Neuronal stem cell (in vitro differentiated cells): ENCODE data around the gene UBB.

Experiments
- DNase-seq: peaks from one replicate; pipeline ENCODE4 v3.0.0-alpha.2; 2013; ENCODE audit warnings: low spot score
- H2AFZ ChIP-seq: one replicate; pipeline ENCODE4 v1.6.1; 2013; ENCODE audit warnings: mild to moderate bottlenecking, low read length, inconsistent platforms
- H2AK5ac ChIP-seq: 2 replicates; pipeline ENCODE4 v1.6.1; 2013; ENCODE audit warnings: low read depth, mild to moderate bottlenecking, inconsistent platforms, low read length, moderate library complexity, mixed read lengths
- H2BK120ac ChIP-seq: 2 replicates; pipeline ENCODE4 v1.6.1; 2013; ENCODE audit warnings: low read depth, mild to moderate bottlenecking, inconsistent platforms, low read length, moderate library complexity, mixed read lengths
- H2BK12ac ChIP-seq: one replicate; pipeline ENCODE4 v1.6.1; 2013; ENCODE audit warnings: low read length, inconsistent platforms
- H2BK15ac ChIP-seq: 2 replicates; pipeline ENCODE4 v1.6.1; 2013; ENCODE audit warnings: mild to moderate bottlenecking, low read length, inconsistent platforms, mixed read lengths
- H2BK5ac ChIP-seq: one replicate; pipeline ENCODE4 v1.6.1; 2013; ENCODE audit warnings: inconsistent platforms, mild to moderate bottlenecking, low read length, moderate library complexity
- H3K14ac ChIP-seq: one replicate; pipeline ENCODE4 v1.6.1; 2013; ENCODE audit warnings: low read length, inconsistent platforms
- H3K18ac ChIP-seq: 2 replicates; pipeline ENCODE4 v1.6.1; 2013; ENCODE audit warnings: low read length, inconsistent platforms
- H3K23ac ChIP-seq: 2 replicates; pipeline ENCODE4 v1.6.1; 2013; ENCODE audit warnings: low read depth, mild to moderate bottlenecking, mixed read lengths, low read length, inconsistent platforms; ENCODE audit not compliant: poor library complexity
- H3K27ac ChIP-seq: replicated peaks from 3 replicates; pipeline ENCODE4 v1.5.1; 2013; ENCODE audit warnings: low read length, inconsistent platforms
- H3K27me3 ChIP-seq, 3 experiments: 2 replicates each; pipeline ENCODE4 v1.6.1; 2013; ENCODE audit warnings: low read length in 3 of 3, mild to moderate bottlenecking in 2 of 3, inconsistent platforms in 1 of 3, low read depth in 1 of 3, mixed read lengths in 1 of 3, moderate library complexity in 1 of 3; ENCODE audit not compliant: control insufficient read depth in 3 of 3, insufficient read depth in 3 of 3
- H3K36me3 ChIP-seq, 2 donors: replicated peaks in 1 of 2; 2 replicates each; pipeline ENCODE4 v1.6.1; 2013; ENCODE audit warnings: low read length in 2 of 2; ENCODE audit not compliant: control insufficient read depth in 2 of 2, insufficient read depth in 2 of 2
- H3K4ac ChIP-seq: 2 replicates; pipeline ENCODE4 v1.6.1; 2013; ENCODE audit warnings: inconsistent platforms, mild to moderate bottlenecking, low read length, moderate library complexity
- H3K4me1 ChIP-seq, 2 donors: 1 replicate in 1 of 2; 2 replicates in 1 of 2; pipeline ENCODE4 v1.6.1; 2013; ENCODE audit warnings: low read length in 2 of 2, low read depth in 1 of 2; ENCODE audit not compliant: control insufficient read depth in 2 of 2, insufficient read depth in 1 of 2
- H3K4me2 ChIP-seq: one replicate; pipeline ENCODE4 v1.6.1; 2013; ENCODE audit warnings: mild to moderate bottlenecking, low read length, inconsistent platforms; ENCODE audit not compliant: insufficient read depth, poor library complexity, severe bottlenecking
- H3K4me3 ChIP-seq, 2 donors: 2 replicates each; pipeline ENCODE4 v1.5.1; 2013; ENCODE audit warnings: low read length in 2 of 2, mild to moderate bottlenecking in 2 of 2, inconsistent platforms in 1 of 2, moderate library complexity in 1 of 2
- H3K79me1 ChIP-seq: one replicate; pipeline ENCODE4 v1.6.1; 2013; ENCODE audit warnings: low read depth, mild to moderate bottlenecking, inconsistent platforms, low read length, moderate library complexity
- H3K9ac ChIP-seq: one replicate; pipeline ENCODE4 v1.6.1; 2013; ENCODE audit warnings: mild to moderate bottlenecking, low read depth, low read length, inconsistent platforms; ENCODE audit not compliant: poor library complexity
- H3K9me3 ChIP-seq, 2 donors: replicated peaks in 1 of 2; 2 replicates each; pipeline versions ENCODE3 to v1.6.1; 2013; ENCODE audit warnings: low read length in 2 of 2, mild to moderate bottlenecking in 2 of 2, inconsistent platforms in 1 of 2, low read depth in 1 of 2, mixed read lengths in 1 of 2, moderate library complexity in 1 of 2; ENCODE audit not compliant: control insufficient read depth in 2 of 2, insufficient read depth in 1 of 2
- H4K8ac ChIP-seq: one replicate; pipeline ENCODE4 v1.6.1; 2013; ENCODE audit warnings: low read depth, mild to moderate bottlenecking, inconsistent platforms, low read length, moderate library complexity
- H4K91ac ChIP-seq: one replicate; pipeline ENCODE4 v1.6.1; 2013; ENCODE audit warnings: low read length, low read depth, mild to moderate bottlenecking, inconsistent platforms; ENCODE audit not compliant: poor library complexity
- WGBS, 2 donors: extraction: QIAGEN DNeasy Blood & Tissue Kit; methylation state at CpG; one replicate each; pipeline ENCODE4 v1.1.7; 2013; ENCODE audit warnings: missing lambda C conversion rate in 2 of 2, mixed read lengths in 1 of 2; ENCODE audit not compliant: insufficient read length in 2 of 2, insufficient replicate concordance in 1 of 2; ENCODE audit errors: extremely low coverage in 2 of 2; 5-methylcytosine and 5-hydroxymethylcytosine counted together

The UBB gene

GRCh38 chr17:16406742-16407674 lies 26.1 kb downstream of the UBB start:
- Histone ChIP-seq H3K9me3 (no peaks in the 10 kb centered on the region), H4K91ac (no peak overlapping the region), H3K4ac (peak overlapping the region; percentile 76), H3K23ac (no peak overlapping the region), H4K8ac (peak overlapping the region; percentile 98), H3K14ac (no peak overlapping the region), H3K4me2 (peak overlapping the region; percentile 91), H2BK5ac (peak overlapping the region; percentile 26), H2BK15ac (peak overlapping the region; percentile 62), H2AK5ac (no peak overlapping the region), H3K4me3 (peak overlapping the region; percentile 45 to 83), H2AFZ (peak overlapping the region; percentile 100), H3K27me3 (no peaks in the 10 kb centered on the region), H3K9ac (peak overlapping the region; percentile 86), H2BK120ac (peak overlapping the region; percentile 94), H3K27ac (peak overlapping the region; percentile 74), H3K79me1 (no peaks in the 10 kb centered on the region), H2BK12ac (peak overlapping the region; percentile 73), H3K18ac (peak overlapping the region; percentile 100), H3K4me1 (peaks cover 0 to 5% of the 10 kb centered on the region in 2 donors), H3K36me3 (no peaks in the 10 kb centered on the region)
- DNase-seq, result peak; percentile 61
- WGBS, 2 donors, result no CpG with 5 or more reads among the region's 67 CpGs

GRCh38 chr17:16407911-16408588 lies 27.2 kb downstream of the UBB start:
- no peaks in the 10 kb centered on the region for H3K9me3 ChIP-seq
- H3K4me1 ChIP-seq, result peaks cover 0 to 5% of the 10 kb centered on the region in 2 donors
- no peaks in the 10 kb centered on the region for H3K36me3 ChIP-seq
- H3K23ac ChIP-seq, result no peak overlapping the region
- H3K4ac ChIP-seq, result no peak overlapping the region
- peak overlapping the region; percentile 20 for H2AFZ ChIP-seq
- no peak overlapping the region for H4K8ac ChIP-seq
- H2BK15ac ChIP-seq, result peak overlapping the region; percentile 93
- peak overlapping the region; percentile 14 for H3K4me2 ChIP-seq
- DNase-seq, result no peak
- WGBS, 2 donors, result no CpG with 5 or more reads among the region's 14 CpGs
- H2BK5ac ChIP-seq, result no peak overlapping the region
- H3K79me1 ChIP-seq, result no peaks in the 10 kb centered on the region
- peak overlapping the region; percentile 20 for H3K18ac ChIP-seq
- H3K4me3 ChIP-seq, result no peak overlapping the region
- no peak overlapping the region for H3K14ac ChIP-seq
- H2AK5ac ChIP-seq, result peak overlapping the region; percentile 74
- no peak overlapping the region for H3K9ac ChIP-seq
- H4K91ac ChIP-seq, result no peak overlapping the region
- no peak overlapping the region for H2BK120ac ChIP-seq
- H2BK12ac ChIP-seq, result no peak overlapping the region
- peak overlapping the region; percentile 65 for H3K27ac ChIP-seq
- no peaks in the 10 kb centered on the region for H3K27me3 ChIP-seq

GRCh38 chr17:16415031-16415924 lies 34.4 kb downstream of the UBB start, which contains the start of gene TRPV2:
TRPV2 (plus strand) TSS chr17:16415571; CDS start chr17:16417669, 2,098 bp downstream.
- H3K79me1 ChIP-seq, result no peaks in the 10 kb centered on the region
- H2BK15ac ChIP-seq, result peak within 1 kb of the TSS; percentile 34
- H3K36me3 ChIP-seq, result no peaks in the 10 kb centered on the region
- H2BK5ac ChIP-seq, result no peak within 1 kb of the TSS
- no peak within 1 kb of the TSS for H3K4me2 ChIP-seq
- H4K91ac ChIP-seq, result no peak within 1 kb of the TSS
- H2AFZ ChIP-seq, result peak within 1 kb of the TSS; percentile 74
- no peak within 1 kb of the TSS for H2BK120ac ChIP-seq
- H3K18ac ChIP-seq, result peak within 1 kb of the TSS; percentile 29
- peaks cover 8 to 13% of the 10 kb centered on the region in 2 donors for H3K4me1 ChIP-seq
- H3K4ac ChIP-seq, result peak within 1 kb of the TSS; percentile 29
- H3K4me3 ChIP-seq, result no peak within 1 kb of the TSS
- WGBS, 2 donors, result no CpG with 5 or more reads among the region's 21 CpGs
- no peaks in the 10 kb centered on the region for H3K9me3 ChIP-seq
- no peak within 1 kb of the TSS for H2BK12ac ChIP-seq
- no peak within 1 kb of the TSS for H4K8ac ChIP-seq
- H2AK5ac ChIP-seq, result peak within 1 kb of the TSS; percentile 42
- DNase-seq, result no peak
- no peak within 1 kb of the TSS for H3K23ac ChIP-seq
- no peak within 1 kb of the TSS for H3K9ac ChIP-seq
- H3K14ac ChIP-seq, result no peak within 1 kb of the TSS
- H3K27ac ChIP-seq, result no peak within 1 kb of the TSS
- peaks cover 0 to 13% (median 0%) of the 10 kb centered on the region in 3 experiments for H3K27me3 ChIP-seq
